GM21786 (cell line): ENCODE measurements around the gene PTK7.
"Not testable (repeated sequence)": the region's sequence is repeated elsewhere in the genome, so short reads cannot be mapped to it uniquely, and the experiment has no call there.

Experiments
- ATAC-seq: cut with Tn5 transposase; IDR thresholded peaks from one replicate; pipeline ENCODE4 v1.9.1; 2021; ENCODE audit not compliant: unreplicated experiment

Gene PTK7

GRCh38 chr6:43075670-43076463, at the start of gene PTK7:
Gene PTK7, plus strand, starts transcription at chr6:43076314. Its CDS starts 175 bp downstream, at chr6:43076489.
- ATAC-seq, result no peak

GRCh38 chr6:43026365-43026764, 49.7 kb upstream of the PTK7 start:
- no peak for ATAC-seq

- no peak for ATAC-seq
Observed at GRCh38 chr6:43029120-43029519, 47.0 kb upstream of the PTK7 start.

GRCh38 chr6:43032326-43032725, 43.8 kb upstream of the PTK7 start:
- no peak for ATAC-seq

- no peak for ATAC-seq
Observed at GRCh38 chr6:43033496-43034189, 42.5 kb upstream of the PTK7 start.

- no peak for ATAC-seq
Observed at GRCh38 chr6:43034190-43034525, 42.0 kb upstream of the PTK7 start.

- no peak for ATAC-seq
Observed at GRCh38 chr6:43035495-43036194, 40.5 kb upstream of the PTK7 start.

GRCh38 chr6:43036712-43037111, 39.4 kb upstream of the PTK7 start:
- ATAC-seq, result no peak

GRCh38 chr6:43037197-43037596, 38.9 kb upstream of the PTK7 start:
- no peak for ATAC-seq

- ATAC-seq, result no peak
Observed at GRCh38 chr6:43037706-43038105, 38.4 kb upstream of the PTK7 start.

GRCh38 chr6:43038727-43039126, 37.4 kb upstream of the PTK7 start:
- ATAC-seq, result no peak

GRCh38 chr6:43040542-43041257, 35.4 kb upstream of the PTK7 start:
- no peak for ATAC-seq

- not testable (repeated sequence) for ATAC-seq
Observed at GRCh38 chr6:43041475-43041874, 34.6 kb upstream of the PTK7 start.

GRCh38 chr6:43043310-43043709, 32.8 kb upstream of the PTK7 start:
- ATAC-seq, result no peak

GRCh38 chr6:43045371-43045930, 30.7 kb upstream of the PTK7 start:
- ATAC-seq, result no peak

- ATAC-seq, result no peak
Observed at GRCh38 chr6:43047998-43048397, 28.1 kb upstream of the PTK7 start.

- ATAC-seq, result no peak
Observed at GRCh38 chr6:43050981-43051380, 25.1 kb upstream of the PTK7 start.

- no peak for ATAC-seq
Observed at GRCh38 chr6:43052225-43052841, 23.8 kb upstream of the PTK7 start.

GRCh38 chr6:43052842-43053544, 23.1 kb upstream of the PTK7 start:
- peak; percentile 22 for ATAC-seq
